NCI-H128 (cell line): ENCODE measurements around the gene ANKS1B.
"Not testable (repeated sequence)": the region's sequence is repeated elsewhere in the genome, so short reads cannot be mapped to it uniquely, and the experiment has no call there.

Experiments
- DNase-seq: peaks from one replicate; lab custom pipeline; 2025; ENCODE audit not compliant: unreplicated experiment; lab: John Stamatoyannopoulos, UW

The ANKS1B gene

GRCh38 chr12:99035803-99036202 lies 948.9 kb downstream of the ANKS1B start:
- DNase-seq: no peak

- DNase-seq: not testable (repeated sequence)
These were observed 950.5 kb downstream of the ANKS1B start for GRCh38 chr12:99034201-99034600.

- DNase-seq: no peak
These were observed 955.0 kb downstream of the ANKS1B start for GRCh38 chr12:99029511-99030271.

- DNase-seq: no peak
These were observed 957.3 kb downstream of the ANKS1B start for GRCh38 chr12:99027461-99027860.

- DNase-seq: no peak
These were observed 957.7 kb downstream of the ANKS1B start for GRCh38 chr12:99027055-99027393.

GRCh38 chr12:99026332-99027054 lies 958.2 kb downstream of the ANKS1B start:
- DNase-seq: no peak

- DNase-seq: no peak
These were observed 959.9 kb downstream of the ANKS1B start for GRCh38 chr12:99024870-99025269.

GRCh38 chr12:99024191-99024590 lies 960.5 kb downstream of the ANKS1B start:
- no peak for DNase-seq

GRCh38 chr12:99020871-99021270 lies 963.9 kb downstream of the ANKS1B start:
- DNase-seq: no peak

- DNase-seq: no peak
These were observed 964.9 kb downstream of the ANKS1B start for GRCh38 chr12:99019798-99020197.

GRCh38 chr12:99017971-99018370 lies 966.8 kb downstream of the ANKS1B start:
- no peak for DNase-seq

- no peak for DNase-seq
These were observed 975.0 kb downstream of the ANKS1B start for GRCh38 chr12:99009654-99010296.

GRCh38 chr12:99005601-99006000 lies 979.1 kb downstream of the ANKS1B start:
- DNase-seq: no peak

GRCh38 chr12:99004799-99005466 lies 979.8 kb downstream of the ANKS1B start:
- DNase-seq: no peak

GRCh38 chr12:99002731-99003130 lies 982.0 kb downstream of the ANKS1B start:
- DNase-seq: no peak

GRCh38 chr12:99002156-99002555 lies 982.6 kb downstream of the ANKS1B start:
- DNase-seq: no peak

- DNase-seq: no peak
These were observed 985.2 kb downstream of the ANKS1B start for GRCh38 chr12:98999559-98999958.

GRCh38 chr12:98998697-98999299 lies 985.9 kb downstream of the ANKS1B start:
- peak; percentile 19 for DNase-seq

GRCh38 chr12:98997899-98998298 lies 986.8 kb downstream of the ANKS1B start:
- DNase-seq: no peak

- no peak for DNase-seq
These were observed 994.1 kb downstream of the ANKS1B start for GRCh38 chr12:98990648-98991047.

GRCh38 chr12:98985156-98985555 lies 999.6 kb downstream of the ANKS1B start:
- DNase-seq: no peak
